Measurements from ENCODE around the gene SV2C.
A peak's percentile ranks its signal among the peaks of the same experiment; 100 is the strongest.
"Not testable (repeated sequence)": the region's sequence is repeated elsewhere in the genome, so short reads cannot be mapped to it uniquely, and the experiment has no call there.

The SV2C gene

DNA sequence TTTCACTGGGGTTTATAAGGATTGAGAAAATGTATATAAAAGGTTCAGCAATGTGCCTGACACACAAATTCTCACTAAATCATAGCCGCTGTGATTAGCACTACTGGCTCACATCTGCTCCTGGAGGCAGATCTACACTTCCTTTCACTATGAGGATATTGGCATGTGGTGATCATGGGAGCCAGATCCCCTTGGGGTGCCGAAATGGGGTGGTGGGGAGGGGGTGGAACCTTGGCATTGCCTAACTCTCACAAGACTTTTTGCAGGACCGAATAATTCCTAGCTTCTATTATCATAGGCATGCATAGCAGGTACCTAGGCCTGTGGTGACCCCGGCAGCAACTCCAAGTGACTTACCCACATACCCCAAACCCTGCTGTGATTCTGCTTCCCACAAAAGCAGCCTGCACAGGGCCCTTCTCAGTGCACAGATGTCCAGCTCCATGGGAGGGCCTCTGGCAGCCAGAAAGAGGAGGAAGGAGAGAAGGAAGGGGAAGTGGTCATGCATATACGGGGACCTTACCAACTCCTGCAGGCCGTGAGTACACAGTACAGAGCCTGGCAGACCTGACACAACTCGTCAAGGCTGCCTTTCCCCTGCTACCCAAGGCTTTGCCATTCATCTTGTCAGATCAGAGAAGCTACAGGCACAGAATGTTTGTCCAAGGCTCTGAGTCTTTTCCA, 258.6 kb downstream of the SV2C start:
- DNase-seq (ENCODE audit: low spot score), result no peak

DNA sequence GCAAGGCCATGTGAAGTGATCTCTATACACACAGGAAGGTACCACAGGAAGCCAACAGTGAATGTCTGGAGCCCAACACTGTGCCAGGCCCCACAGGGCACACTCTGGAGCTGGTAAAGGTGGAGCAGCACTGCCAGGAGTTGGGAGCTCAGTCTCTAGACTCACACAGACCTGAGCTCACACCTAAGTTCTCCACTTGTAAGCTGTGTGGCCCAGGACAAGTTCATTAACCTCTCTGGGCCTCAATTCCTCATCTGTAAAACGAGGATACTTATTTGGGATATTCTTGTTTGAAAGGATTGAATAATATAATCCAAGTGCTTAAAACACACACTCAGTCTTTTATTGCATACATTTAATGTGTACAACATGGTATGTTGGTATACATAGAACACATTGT, 259.3 kb downstream of the SV2C start:
- no peak for DNase-seq (ENCODE audit: low spot score)

DNA sequence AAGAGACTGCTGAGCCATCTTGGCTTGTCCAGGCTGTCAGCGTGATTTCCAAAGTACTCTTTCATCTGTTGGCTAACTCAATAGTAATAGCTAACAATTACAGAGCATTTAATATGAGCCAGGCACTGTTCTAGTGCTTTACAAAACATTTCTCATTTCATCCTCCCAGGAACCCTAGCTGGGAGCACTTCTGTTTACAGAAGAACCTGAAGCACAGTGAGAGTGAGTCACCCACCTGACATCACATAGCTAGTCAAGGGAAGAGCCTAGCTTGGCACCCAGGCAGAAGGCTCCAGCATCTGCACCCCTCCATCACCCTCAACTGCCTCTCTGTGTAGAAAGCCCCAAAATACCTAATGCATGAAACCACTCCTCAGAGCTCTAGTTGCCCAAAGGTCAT, 262.4 kb downstream of the SV2C start:
- DNase-seq (ENCODE audit: low spot score), result no peak

DNA sequence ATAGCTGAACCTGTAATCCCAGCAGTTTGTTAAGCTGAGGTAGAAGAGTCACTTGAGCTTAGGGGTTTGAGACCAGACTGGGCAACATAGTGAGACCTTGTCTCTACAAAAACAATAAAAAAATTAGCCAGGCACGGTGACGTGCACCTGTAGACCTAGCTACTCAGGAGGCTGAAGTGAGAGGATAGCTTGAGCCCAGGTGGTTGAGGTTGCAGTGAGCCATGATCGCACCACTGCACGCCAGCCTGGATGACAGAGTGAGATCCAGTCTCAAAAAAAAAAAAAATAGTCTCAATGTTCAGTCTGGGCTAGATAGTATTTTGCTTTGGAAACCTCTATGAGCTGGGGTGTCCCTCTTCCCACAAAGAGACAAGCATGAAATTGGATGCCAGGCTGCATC, 268.0 kb downstream of the SV2C start:
- DNase-seq (ENCODE audit: low spot score), result no peak

DNA sequence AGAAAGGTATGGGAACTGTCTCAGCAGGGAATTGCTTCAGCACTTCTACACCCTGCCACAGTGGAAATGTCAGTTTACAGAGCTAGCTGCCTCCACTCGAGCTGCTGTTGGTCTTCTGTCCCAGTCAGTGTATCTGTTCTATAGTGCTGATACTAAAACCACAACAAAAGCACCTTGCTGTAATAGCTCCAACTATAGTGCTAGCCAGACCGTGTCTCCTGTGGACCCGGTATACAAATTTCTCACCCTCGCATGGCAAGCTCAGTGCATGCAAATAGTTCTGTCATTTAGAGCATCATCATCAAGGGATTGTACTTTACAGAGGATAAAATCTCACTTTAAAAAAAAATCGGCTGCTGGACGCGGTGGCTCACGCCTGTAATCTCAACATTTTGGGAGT, 268.4 kb downstream of the SV2C start:
- no peak for DNase-seq (ENCODE audit: low spot score)

DNA sequence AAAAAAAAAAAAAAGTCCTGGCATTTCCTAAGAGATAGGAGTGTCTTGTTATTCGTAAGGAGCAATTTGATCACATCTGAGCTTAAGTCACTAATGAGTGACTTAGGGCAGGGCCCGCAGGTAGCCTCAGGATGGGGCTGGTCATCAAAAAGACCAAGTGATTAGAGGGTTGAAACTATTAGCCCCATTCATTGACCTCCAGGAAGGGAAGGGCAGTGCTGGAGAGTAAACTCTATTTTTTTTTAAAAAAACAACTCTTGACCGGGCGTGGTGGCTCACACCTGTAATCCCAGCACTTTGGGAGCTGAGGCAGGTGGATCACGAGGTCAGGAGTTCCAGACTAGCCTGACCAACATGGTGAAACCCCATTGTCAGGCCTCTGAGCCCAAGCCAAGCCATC, 273.7 kb downstream of the SV2C start:
- DNase-seq (ENCODE audit: low spot score), result no peak

DNA sequence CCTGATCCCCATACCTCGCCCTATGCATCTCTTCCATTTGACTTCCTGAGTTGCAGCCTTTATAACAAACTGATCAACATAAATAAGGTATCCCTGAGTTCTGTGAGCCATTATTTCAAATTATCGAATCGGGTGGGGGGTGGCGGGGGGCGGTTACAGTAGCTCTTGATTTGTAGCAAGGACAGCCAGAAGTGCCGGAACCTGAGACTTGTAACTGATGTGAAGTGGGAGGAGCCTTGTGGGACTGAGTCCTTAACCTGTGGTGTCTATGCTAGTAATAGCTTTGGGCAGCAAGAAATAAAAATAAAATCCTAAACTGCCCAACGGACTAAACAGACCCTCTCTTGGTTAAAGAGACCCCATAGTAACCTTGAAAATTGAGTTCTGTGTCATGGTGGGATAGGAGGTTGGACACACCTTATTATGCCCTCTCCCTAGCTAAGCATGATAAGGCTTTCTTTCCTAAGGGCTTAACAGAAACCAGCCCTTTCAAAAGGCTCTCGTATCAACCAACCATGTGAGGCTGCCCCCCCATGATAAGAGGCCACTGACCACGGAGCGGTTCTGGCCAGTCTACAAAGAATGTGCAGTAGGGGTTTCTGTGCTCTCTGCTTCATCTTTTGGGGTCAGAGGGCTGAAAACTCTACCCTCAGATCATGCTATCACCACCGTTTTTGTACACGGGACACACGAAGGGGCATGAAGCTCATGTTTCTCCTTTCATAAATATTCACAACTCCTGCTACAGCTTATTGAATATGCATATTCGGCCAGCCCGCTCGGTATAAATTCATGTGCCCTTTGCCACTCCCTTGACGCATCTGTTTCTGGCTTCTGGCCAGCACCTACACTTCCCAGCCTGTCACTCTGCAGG, 280.4 kb downstream of the SV2C start:
- DNase-seq (ENCODE audit: low spot score), result no peak

DNA sequence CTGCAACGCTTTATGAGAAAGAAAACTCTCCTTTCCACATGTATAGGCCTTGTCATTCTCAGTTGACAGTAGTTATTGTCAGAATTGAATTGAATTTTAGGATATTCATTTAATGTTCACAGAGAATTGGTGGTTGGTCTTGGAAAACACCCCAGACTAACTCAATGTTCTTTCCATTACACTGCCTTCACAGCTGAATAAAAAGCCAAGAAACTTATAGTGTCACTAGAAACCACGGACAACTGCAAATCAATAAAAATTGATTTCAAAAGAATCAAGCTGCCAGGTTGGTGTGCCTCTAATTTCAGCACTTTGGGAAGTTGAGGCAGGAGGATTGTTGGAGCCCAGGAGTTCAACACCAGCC, 281.0 kb downstream of the SV2C start:
- DNase-seq (ENCODE audit: low spot score), result no peak

DNA sequence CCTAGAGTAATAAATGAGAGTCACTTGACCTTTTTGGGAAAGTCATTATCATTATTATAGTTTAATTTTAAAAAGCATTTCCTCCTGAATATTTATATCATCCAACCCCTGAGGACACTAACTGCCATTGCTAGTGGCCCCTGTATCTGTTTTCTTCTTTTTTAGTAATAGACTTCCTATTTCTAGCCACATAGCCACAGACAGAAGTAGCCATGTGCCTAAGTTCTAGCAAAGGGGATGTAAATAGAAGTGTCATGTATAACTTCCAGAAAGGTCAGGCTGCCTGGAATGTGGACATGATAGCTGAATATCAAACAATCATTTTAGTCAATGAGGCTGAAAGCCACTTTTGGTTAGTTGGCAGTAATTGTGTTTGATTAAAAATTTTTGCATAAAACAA, 282.4 kb downstream of the SV2C start:
- DNase-seq (ENCODE audit: low spot score), result no peak

DNA sequence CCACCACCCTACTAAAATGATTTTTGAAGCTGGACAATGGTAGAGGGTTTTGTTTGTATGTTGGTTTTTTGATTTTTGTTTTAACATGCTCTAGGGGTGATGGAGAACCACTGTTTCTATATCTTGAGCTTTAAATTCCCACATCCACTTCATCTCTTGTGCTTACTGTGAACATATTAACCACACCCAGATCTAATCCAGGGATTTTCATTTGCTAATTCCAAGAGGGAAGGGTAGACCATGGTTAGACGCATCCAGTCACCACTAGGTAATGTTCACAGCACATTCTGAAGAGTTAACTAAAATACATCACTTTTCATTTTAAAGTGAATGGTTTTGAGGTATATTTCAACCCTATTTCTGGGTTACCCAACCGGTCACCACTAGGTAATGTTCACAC, 283.4 kb downstream of the SV2C start:
- DNase-seq (ENCODE audit: low spot score), result no peak

DNA sequence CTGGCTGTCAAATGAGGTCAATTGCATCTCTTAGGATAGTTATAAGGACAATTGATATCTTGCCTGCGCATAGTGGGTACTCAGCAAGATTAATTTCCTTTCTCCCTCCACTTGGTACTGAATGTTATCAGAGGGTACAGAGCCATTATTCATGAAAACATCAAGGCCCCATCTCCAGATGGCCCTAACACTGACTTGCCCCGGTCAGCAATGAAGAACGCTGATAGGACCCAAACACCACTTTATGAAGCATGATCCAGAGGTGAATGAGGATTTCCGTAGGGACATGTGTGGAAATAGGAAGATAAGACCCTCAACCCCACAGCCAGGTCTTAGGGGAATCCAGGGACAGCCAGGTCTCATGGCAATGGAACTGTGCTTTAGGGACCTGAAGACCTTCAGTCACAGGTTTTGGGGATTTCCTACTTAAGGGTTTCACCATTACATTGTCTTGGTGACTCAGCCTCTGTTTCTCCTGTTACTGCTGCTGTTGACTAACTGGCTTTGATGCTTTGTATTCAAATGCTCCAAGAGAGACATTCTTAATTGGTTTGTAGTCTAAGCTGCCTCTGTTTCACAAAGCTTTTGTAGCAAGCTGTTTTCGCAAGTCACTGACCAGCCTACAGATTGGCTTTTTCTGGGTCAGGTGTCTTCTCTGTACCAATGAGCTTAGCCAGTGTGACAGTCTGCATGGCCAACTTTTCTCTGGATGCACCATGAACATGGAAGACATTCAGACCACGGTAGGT, 284.6 kb downstream of the SV2C start:
- DNase-seq (ENCODE audit: low spot score), result no peak

DNA sequence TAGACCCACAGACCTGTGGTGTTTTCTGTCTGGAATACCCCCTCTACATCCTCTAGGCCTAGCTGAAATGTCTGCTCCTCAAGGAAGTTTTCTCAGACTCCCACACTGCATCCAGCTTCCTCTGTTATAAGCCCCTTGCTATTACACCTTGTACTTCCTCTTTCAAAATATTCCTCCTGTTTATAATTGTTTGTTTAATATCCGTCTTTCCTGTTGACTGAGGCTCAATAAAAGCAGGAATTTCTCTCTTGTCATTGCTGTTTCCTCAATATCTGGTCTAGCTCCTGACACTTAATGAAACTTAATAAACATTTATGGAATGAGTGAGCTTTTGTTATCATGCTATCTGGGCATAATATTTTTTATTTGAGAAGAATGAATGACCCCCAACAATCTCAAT, 285.8 kb downstream of the SV2C start:
- no peak for DNase-seq (ENCODE audit: low spot score)

DNA sequence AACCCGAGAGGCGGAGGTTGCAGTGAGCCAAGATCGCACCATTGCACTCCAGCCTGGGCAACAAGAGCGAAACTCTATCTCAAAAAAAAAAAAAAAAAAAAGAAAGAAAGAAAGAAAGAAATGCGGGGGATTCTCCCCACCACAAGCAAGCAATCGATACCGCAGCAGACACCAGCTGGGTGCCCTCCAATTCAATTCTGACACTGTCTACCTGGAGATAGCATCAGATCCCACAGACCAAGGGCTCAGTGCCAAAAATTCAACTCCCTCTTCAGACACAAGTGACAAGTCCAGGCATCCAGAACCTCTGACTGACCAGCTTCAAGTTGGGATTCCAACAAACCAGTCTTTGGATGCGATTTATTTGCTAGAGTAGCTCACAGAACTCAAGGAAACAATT, 286.5 kb downstream of the SV2C start:
- not testable (repeated sequence) for DNase-seq (ENCODE audit: low spot score)

DNA sequence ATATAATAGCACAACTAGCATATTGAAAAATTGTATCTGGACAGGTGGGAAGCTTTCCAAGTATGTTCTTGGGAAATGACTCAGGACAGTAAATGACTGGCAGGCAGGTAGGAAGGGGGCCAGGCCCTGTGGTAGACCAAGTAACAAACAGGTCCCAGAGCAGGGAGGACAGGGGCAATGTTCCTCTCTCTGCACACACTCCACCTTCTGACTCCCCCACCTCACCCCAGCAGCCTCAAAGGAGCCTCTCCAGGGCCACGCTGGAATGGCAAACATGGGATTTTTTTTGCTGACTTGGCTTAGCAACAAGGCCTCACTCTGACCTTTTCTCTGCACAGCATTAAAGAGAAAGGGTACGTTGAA, 288.8 kb downstream of the SV2C start:
- DNase-seq (ENCODE audit: low spot score), result no peak

DNA sequence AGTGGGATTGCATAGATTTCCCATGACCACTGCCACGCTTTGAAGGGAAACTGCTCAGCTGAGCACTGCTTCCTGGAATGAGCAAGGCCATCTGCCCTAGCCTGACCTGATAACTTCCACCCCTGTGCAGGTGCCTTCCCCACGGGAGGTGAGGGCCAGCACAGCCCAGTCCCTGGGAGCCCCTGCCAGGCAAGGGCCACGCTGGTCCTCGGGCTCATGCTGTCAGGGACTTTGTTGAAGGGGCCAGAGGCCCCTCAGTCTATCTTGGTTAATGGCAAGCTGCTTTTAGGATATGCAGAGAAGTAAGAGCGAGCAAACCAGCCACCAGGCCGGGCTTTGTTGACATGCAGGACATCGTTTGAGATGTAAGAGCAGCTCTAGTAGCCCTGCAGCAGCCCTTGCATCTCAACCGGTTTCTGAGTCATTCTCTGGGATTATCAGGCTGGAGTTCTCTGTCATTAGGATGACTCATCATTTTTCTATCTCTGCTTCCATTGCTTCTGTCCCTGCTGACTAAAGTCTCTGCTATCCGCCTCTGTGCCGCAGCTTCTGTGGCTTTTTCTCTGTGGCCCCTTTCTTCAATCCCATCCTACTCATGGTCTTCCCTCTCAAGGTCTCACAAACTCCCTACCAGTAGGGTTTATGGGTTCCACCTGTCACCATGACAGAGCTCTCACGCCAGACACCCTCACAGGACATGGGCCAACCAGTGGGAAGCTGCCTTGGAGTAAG, 289.3 kb downstream of the SV2C start:
- peak; percentile 82 for DNase-seq (ENCODE audit: low spot score)

DNA sequence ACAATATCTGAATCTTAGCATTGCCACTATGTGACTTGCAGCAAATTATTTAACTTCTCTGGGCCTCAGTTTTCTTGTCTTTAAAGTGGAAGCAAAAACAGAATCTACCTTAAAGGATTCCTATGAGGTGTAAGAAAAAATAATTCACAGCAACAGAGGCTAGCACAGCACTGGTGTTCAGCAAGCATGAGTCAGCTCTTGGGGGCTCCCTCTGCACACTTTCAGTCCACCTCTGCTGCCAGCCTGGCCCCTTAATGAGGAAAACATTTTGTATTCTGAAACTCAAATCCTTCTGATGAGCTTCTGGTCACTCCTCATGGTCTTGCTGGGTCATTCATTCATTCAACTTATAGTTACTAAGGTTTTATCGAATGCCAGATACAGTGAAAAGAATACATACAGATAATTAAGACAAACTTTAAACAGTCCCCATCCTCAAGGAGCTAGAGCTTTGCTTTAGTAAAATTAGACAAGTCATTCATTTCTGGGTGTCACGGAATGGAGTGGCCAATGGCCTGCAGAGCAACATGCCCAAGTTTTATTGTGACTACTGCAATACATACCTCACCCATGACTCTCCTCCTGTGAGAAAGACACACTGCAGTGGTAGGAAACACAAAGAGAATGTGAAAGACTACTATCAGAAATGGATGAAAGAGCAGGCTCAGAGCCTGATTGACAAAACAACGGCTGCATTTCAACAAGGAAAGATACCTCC, 293.1 kb downstream of the SV2C start:
- no peak for DNase-seq (ENCODE audit: low spot score)

DNA sequence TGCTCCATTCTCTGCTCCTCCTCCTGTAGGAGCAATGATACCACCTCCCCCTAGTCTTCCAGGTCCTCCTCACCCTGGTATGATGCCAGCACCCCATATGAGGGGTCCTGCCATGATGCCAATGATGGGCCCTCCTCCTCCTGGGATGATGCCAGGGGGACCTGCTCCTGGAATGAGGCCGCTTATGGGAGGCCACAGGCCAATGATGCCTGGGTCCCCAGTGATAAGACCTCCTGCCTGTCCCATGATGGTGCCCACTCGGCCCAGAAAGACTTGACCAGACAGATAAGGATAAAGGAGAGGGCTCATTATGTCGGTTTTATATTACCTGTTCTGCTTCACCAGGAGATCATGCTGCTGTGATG, 293.7 kb downstream of the SV2C start:
- no peak for DNase-seq (ENCODE audit: low spot score)

DNA sequence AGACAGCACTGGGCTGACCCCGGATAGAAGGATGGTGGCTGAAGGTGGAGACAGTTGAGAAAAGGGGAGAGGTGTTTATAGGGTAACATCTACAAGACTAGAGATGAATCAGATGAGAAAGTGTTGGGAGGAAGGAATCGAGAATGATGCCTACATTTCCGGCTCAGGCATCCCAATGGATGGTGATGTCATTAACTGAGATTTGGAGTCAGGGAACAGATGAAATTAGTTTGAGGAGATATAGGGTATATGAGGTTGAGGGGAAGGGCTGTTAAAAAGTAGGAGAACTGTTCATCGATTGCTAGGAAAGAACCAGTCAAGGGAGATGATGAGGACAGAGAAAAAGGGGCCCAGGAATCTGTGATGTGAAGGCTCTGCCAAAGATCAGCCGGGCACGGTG, 295.2 kb downstream of the SV2C start:
- DNase-seq (ENCODE audit: low spot score), result no peak

DNA sequence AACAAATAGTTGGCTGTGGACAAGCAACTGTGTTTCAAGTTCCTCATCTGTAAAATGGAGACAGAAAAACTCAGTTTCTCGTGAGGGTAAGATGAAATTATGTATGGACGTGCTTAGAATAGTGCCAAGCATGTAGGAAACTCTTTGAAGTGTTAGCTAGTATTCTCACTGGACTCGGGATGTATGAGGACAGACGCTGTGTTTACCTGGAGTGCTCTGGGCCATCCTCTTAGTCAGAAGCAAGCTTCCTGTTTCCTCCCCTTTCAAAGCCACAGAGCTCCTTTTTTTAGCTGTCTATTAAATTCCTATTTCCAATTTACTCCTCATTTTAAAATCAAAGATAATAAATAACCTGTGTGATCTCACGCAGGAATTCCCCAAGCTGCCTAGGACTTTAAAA, 296.1 kb downstream of the SV2C start:
- no peak for DNase-seq (ENCODE audit: low spot score)

DNA sequence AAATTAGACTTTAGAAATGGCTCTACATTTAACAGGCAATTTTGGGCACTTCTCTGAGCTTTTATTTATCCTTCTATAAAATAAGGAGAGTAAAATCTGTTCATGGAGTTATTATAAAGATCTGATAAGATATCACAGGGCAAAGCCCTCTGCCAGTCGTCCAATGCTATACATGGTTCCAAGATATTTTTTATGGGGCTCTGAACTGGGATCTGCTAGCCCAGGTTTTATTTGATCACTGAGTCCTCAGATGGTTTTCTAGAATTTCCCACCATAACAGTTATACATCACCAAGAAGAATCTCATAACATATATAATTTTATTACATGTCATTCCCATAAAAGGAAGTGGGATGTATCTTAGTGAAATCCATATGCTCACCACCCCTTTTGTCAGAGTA, 296.7 kb downstream of the SV2C start:
- DNase-seq (ENCODE audit: low spot score), result no peak

DNA sequence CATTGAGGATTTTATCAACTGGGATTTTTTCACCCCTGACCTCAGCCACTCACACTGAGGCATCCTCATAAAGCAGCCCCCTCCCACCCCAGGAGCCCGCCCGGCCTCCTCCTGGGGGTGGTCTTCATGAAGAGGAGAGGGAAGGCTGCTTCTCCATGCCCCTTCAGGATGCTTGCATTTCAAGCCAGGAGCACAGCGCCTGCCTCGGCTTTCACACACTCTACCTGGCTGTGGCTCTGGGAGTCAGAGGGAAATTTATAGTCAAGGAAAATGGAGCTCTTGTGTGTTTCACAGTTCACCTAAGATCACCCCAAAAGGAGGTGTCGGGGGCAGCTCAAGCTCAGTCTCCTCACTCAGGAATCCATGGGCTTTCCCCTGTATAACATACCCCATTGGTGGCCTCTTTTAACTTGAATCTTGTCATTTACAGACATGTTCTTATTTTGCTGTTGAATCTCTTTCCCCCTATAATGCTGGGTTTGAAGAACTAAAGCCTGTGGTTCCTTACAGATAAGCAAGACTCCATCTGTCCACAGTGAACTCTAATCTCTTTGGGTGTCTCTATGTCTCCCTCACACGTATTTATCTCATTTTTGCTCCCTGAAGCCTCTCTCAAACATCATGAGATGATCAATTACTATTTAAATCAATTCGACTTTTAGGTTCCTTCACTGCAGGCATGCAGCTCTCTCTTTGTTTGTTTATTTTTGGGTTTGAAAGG, 297.3 kb downstream of the SV2C start:
- DNase-seq (ENCODE audit: low spot score), result no peak
